Measurements from ENCODE around the gene SLC24A4. TPM values are rescaled to one million over a fixed set of nuclear protein-coding genes. Genes with fewer than 3 reads are reported as not detected.

Gene SLC24A4
- total and polyA plus RNA-seq, 2 of the 4 experiments (the other 2 are of a cell fraction) = not detected

- Histone ChIP-seq H3K9me3 (ENCODE audit: control insufficient read depth, insufficient read depth, low read length) (no peaks in the 10 kb centered on the region), H3K56ac (ENCODE audit: extremely low read depth, insufficient read depth, low read length) (no peak overlapping the region), H3K4me3 (ENCODE audit: insufficient read depth, low read depth, low read length) (no peak overlapping the region), H2BK5ac (ENCODE audit: low read depth, low read length, poor library complexity, severe bottlenecking) (no peak overlapping the region), H3K79me1 (ENCODE audit: low read depth in 1 of 2, low read length in 2 of 2) (no peaks in the 10 kb centered on the region), H3K4me2 (ENCODE audit: low read depth, low read length) (no peak overlapping the region), H4K91ac (ENCODE audit: insufficient read depth, low read depth, low read length) (no peak overlapping the region), H2BK15ac (ENCODE audit: low read depth, low read length) (no peak overlapping the region), H3K9me1 (ENCODE audit: insufficient read depth, low read length) (no peaks in the 10 kb centered on the region), H3K18ac (ENCODE audit: low read depth, low read length) (no peak overlapping the region), H4K5ac (ENCODE audit: low read depth, low read length) (no peak overlapping the region), H3K23ac (ENCODE audit: low read depth, low read length) (no peak overlapping the region), H3K14ac (replicated peaks; ENCODE audit: low read depth, low read length) (no peak overlapping the region), H2BK120ac (ENCODE audit: low read depth, low read length) (no peak overlapping the region), H2AK5ac (ENCODE audit: low read depth, low read length) (no peak overlapping the region), H4K8ac (ENCODE audit: low read depth in 2 of 2, low read length in 2 of 2) (no peak overlapping the region), H2AK9ac (replicated peaks; ENCODE audit: low read depth, low read length, poor library complexity) (no peak overlapping the region), H3K27ac (ENCODE audit: insufficient read depth, low read length) (no peak overlapping the region), H3K27me3 (ENCODE audit: control insufficient read depth, insufficient read depth, low read length) (peaks cover 20% of the 10 kb centered on the region), H4K20me1 (ENCODE audit: insufficient read depth, low read length) (no peaks in the 10 kb centered on the region), H3K36me3 (ENCODE audit: control insufficient read depth, insufficient read depth, low read length) (no peaks in the 10 kb centered on the region), H3K4me1 (ENCODE audit: control insufficient read depth, insufficient read depth, low read length) (no peaks in the 10 kb centered on the region), H3K4ac (ENCODE audit: low read depth, low read length) (no peak overlapping the region), H2BK20ac (ENCODE audit: low read depth, low read length) (no peak overlapping the region), H3K9ac (ENCODE audit: low read depth, low read length) (no peak overlapping the region), H2AFZ (replicated peaks; ENCODE audit: low read length, poor library complexity) (no peak overlapping the region)
- intact Hi-C loops (cut with micrococcal nuclease) = no loop called here
- TF ChIP-seq BHLHE40 (IDR thresholded peaks at IDR 0.05; ENCODE audit: low read depth, low read length) = no peak
- no peak for TF ChIP-seq ELK1 (IDR thresholded peaks at IDR 0.05; ENCODE audit: borderline replicate concordance, low read depth, low read length)
- no peak for TF ChIP-seq RFX5 (IDR thresholded peaks at IDR 0.05; ENCODE audit: low read depth, low read length)
- no peak for TF ChIP-seq MXI1 (IDR thresholded peaks at IDR 0.05; ENCODE audit: borderline replicate concordance, low read depth, low read length)
- no peak for TF ChIP-seq CTCF (conservative IDR thresholded peaks at IDR 0.05; ENCODE audit: low read depth, low read length)
- no peak for TF ChIP-seq FOS (IDR thresholded peaks at IDR 0.05; ENCODE audit: low read depth, low read length)
- TF ChIP-seq SMC3 (IDR thresholded peaks at IDR 0.05; ENCODE audit: low read depth, low read length) = no peak
- no peak for TF ChIP-seq USF2 (IDR thresholded peaks at IDR 0.05; ENCODE audit: low read depth, low read length)
- TF ChIP-seq RAD21 (IDR thresholded peaks at IDR 0.05; ENCODE audit: low read length) = no peak
- TF ChIP-seq MAFK (IDR thresholded peaks at IDR 0.05; ENCODE audit: low read depth, low read length) = no peak
- TF ChIP-seq POLR2A (IDR thresholded peaks at IDR 0.05; ENCODE audit: low read depth, low read length) = no peak
- TF ChIP-seq NFE2L2 (IDR thresholded peaks at IDR 0.05; ENCODE audit: low read depth, low read length) = no peak
- no peak for TF ChIP-seq CHD1 (IDR thresholded peaks at IDR 0.05; ENCODE audit: low read depth, low read length)
- no peak for TF ChIP-seq RCOR1 (IDR thresholded peaks at IDR 0.05; ENCODE audit: insufficient replicate concordance, low read length)
- dilution Hi-C loops (cut with HindIII; ENCODE audit: low sequenced_read_pairs, unreplicated experiment) = no loop called here
- no TSS peak for BruUV-seq (replicated peaks)
- ATAC-seq (ENCODE audit: low read depth) = no peak
- POLR2A ChIA-PET (ENCODE audit: unreplicated experiment) = no interaction called here
- no peak for DNase-seq
- in situ Hi-C loops (cut with MboI; ENCODE audit: low sequenced_read_pairs) = no loop called here
- CTCF ChIA-PET = no interaction called here
- 77% methylated on average over 4 of the region's 13 CpGs; no CpG with 5 or more reads in 1 of the 2 experiments for WGBS, 2 experiments (ENCODE audit: extremely low coverage in 2 of 2, insufficient read length in 1 of 2)
These were observed 37.8 kb downstream of the SLC24A4 start for GRCh38 chr14:92360651-92361370.

Measured in IMR-90 (cell line).